ENCODE measurements around the gene MRPL58.
"Not testable (repeated sequence)": the region's sequence is repeated elsewhere in the genome, so short reads cannot be mapped to it uniquely, and the experiment has no call there.

The MRPL58 gene

DNA sequence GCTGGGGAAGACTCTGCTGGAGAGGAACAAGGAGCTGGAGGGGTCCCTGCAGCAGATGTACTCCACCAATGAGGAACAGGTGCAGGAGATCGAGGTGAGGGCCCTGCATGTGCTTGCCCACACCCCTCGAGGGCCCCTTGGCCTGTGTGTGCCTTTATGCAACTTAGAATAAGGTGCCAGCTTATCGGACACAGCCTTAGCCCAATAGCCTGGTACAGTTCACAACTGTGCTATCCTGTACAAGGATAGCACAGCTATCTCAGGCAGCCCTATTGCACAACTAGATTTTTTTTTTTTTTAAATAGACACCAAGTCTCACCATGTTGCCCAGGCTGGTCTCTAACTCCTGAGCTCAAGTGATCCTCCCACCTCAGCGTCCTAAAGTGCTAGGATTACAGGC, 12.9 kb upstream of the MRPL58 start:
- Mint-ChIP-seq H3K4me3 (no peak overlapping the region), H3K9me3 (no peaks in the 10 kb centered on the region), H3K27me3 (peaks cover 9 to 25% of the 10 kb centered on the region in 2 donors), H3K4me1 (peaks cover 11 to 16% of the 10 kb centered on the region in 2 donors), H3K27ac (no peak overlapping the region), H3K36me3 (no peaks in the 10 kb centered on the region)
- DNase-seq = no peak
- ATAC-seq (replicated peaks) = no peak

DNA sequence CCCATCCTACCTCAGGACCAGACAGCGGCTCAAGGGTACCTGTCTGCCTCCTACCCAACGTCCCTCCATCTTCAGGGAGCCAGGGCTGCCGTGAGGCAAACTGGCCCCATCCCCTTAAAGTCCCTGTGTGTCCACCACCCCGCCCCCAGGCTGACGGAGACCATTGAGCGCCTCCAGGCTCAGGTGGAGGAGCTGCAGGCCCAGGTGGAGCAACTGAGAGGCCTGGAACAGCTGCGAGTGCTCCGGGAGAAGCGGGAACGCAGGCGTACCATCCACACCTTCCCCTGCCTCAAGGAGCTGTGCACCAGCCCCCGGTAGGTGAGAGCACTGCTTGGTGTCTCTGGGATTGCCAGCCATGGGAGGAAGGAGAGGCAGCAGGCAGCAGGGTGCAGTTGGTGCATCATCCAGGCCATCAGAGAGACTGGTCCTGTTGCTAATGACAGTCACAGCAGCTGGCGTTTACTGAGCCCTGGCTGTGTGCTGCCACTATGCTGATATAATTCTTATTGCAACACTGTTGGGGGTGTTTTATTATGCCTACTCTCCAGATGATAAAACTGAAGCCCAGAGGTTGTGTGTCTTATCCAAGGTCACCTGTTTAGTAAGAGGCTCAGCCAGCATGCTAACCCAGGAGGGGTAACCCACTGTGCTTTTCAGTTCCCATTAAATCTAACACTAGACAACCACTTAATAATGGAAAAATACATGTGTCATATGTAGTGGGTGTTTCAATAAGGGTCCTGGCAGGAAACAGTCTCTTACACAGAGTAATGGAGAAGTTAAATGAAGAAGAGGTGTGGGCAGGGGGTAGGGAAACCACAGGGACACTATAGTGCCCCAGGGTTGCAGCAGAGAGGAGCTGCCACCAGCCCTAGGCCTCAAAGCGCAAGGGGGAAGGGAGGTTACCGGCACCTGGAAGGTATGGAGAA, 10.3 kb upstream of the MRPL58 start:
- Mint-ChIP-seq H3K4me3 (peak overlapping the region; percentile 43 to 63), H3K27me3 (peaks cover 23 to 41% of the 10 kb centered on the region in 2 donors), H3K27ac (peak overlapping the region; percentile 82), H3K4me1 (peaks cover 11 to 16% of the 10 kb centered on the region in 2 donors), H3K36me3 (no peaks in the 10 kb centered on the region), H3K9me3 (no peaks in the 10 kb centered on the region)
- DNase-seq (no peak), ATAC-seq (replicated peaks) (peak; percentile 92 to 93)

DNA sequence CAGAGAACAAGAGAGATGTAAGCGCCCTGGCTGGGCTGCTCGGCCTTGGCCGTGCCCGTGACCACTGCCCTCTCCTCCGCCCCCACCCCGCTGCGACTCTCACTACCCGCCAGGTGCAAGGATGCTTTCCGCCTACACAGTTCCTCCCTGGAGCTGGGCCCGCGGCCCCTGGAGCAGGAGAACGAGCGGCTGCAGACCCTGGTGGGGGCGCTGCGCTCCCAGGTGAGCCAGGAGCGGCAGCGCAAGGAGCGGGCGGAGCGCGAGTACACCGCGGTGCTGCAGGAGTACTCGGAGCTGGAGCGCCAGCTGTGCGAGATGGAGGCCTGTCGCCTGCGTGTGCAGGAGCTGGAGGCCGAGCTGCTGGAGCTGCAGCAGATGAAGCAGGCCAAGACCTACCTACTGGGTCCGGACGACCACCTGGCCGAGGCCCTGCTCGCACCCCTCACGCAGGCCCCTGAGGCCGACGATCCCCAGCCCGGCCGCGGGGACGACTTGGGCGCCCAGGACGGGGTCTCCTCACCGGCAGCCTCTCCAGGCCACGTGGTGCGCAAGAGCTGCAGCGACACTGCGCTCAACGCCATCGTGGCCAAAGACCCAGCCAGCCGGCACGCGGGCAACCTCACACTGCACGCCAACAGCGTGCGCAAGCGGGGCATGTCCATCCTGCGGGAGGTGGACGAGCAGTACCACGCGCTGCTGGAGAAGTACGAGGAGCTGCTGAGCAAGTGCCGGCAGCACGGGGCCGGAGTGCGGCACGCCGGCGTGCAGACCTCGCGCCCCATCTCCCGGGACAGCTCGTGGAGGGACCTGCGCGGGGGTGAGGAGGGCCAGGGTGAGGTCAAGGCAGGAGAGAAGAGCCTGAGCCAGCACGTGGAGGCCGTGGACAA, 9.2 kb upstream of the MRPL58 start:
- peak overlapping the region; percentile 82 for H3K27ac Mint-ChIP-seq
- peaks cover 23 to 43% of the 10 kb centered on the region in 2 donors for H3K27me3 Mint-ChIP-seq
- peaks cover 11 to 16% of the 10 kb centered on the region in 2 donors for H3K4me1 Mint-ChIP-seq
- H3K36me3 Mint-ChIP-seq = no peaks in the 10 kb centered on the region
- no peak overlapping the region for H3K4me3 Mint-ChIP-seq
- ATAC-seq (replicated peaks) = no peak
- no peaks in the 10 kb centered on the region for H3K9me3 Mint-ChIP-seq
- no peak for DNase-seq

DNA sequence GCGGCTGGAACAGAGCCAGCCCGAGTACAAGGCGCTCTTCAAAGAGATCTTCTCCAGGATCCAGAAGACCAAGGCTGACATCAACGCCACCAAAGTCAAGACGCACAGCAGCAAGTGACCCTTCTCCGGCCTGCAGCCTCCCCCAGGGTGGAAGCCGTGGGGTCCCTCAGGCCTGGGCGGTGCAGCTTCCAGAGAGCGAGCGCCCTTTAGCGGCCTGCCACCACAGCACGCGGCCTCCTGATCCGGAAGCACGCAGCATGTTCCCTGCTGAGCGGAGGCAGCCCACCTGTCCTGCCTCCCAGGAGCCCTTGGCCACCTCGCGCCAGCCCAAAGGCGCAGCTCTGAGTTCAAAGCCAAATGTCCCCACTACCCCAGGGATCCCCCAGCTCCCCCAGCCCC, 8.5 kb upstream of the MRPL58 start:
- H3K4me1 Mint-ChIP-seq = peaks cover 11 to 16% of the 10 kb centered on the region in 2 donors
- no peak overlapping the region for H3K4me3 Mint-ChIP-seq
- no peaks in the 10 kb centered on the region for H3K9me3 Mint-ChIP-seq
- DNase-seq (no peak), ATAC-seq (replicated peaks) (no peak)
- peak overlapping the region; percentile 71 for H3K27ac Mint-ChIP-seq
- H3K36me3 Mint-ChIP-seq = no peaks in the 10 kb centered on the region
- peaks cover 23 to 43% of the 10 kb centered on the region in 2 donors for H3K27me3 Mint-ChIP-seq

DNA sequence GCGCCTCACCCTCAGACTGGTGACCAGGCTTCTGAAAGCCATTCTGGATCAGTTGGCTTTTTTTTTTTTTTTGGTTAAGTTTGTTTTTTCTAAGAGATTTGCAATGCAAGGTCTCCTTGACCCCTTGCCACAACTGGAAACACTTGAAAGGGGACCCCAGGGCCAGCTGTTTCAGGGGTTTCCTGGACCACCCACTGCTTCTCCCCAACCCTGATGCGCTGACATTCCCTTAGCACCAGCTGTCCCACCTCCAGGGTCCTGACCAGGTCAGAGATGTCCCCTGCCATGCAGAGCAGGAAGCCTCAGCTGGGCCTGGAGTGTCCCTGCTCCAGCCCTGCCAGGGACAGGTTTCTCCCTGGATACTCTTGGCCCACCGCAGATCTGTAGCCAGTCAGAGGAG, 8.1 kb upstream of the MRPL58 start:
- Mint-ChIP-seq H3K27ac (peak overlapping the region; percentile 71), H3K36me3 (no peaks in the 10 kb centered on the region), H3K9me3 (no peaks in the 10 kb centered on the region), H3K4me3 (no peak overlapping the region), H3K27me3 (peaks cover 23 to 43% of the 10 kb centered on the region in 2 donors), H3K4me1 (peaks cover 11 to 16% of the 10 kb centered on the region in 2 donors)
- DNase-seq (no peak), ATAC-seq (replicated peaks) (no peak)

DNA sequence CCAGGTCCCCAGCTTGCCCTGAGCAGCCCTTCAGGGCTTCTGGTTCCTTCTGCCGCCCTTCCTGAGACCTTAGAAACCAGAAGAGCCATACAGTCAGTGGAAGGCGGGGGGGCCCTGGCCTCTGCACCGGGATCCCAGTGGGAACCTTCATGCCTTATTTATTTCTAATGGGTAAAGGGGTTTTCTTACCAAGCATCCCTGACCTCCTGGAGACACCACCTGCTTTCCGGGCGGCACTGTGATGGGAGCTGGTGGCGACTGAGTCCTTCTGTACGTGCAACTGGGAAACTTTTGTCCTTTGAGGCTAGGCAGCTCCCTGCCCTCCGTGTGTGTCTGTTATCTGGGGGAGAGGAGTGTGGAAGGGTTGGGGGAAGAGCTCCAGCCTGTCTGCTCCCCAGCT, 7.2 kb upstream of the MRPL58 start:
- Mint-ChIP-seq H3K9me3 (no peaks in the 10 kb centered on the region), H3K27ac (no peak overlapping the region), H3K27me3 (peaks cover 23 to 43% of the 10 kb centered on the region in 2 donors), H3K36me3 (no peaks in the 10 kb centered on the region), H3K4me3 (no peak overlapping the region), H3K4me1 (peaks cover 11 to 16% of the 10 kb centered on the region in 2 donors)
- ATAC-seq (replicated peaks) (no peak), DNase-seq (no peak)

DNA sequence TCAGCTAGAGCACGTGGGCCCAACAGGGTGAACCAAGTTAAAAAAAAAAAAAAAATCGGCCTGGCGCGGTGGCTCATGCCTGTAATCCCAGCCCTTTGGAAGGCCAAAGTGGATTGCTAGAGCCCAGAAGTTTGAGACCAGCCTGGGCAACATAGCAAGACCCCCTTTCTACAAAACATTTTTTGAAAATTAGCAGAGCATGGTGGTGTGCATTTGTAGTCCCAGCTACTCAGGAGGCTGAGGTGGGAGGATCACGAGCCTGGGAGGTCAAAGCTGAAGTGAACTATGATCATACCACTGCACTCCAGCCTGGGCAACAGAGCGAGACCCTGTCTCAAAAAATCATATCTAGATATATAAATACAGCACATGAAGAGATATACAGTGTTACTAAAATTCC, 6.4 kb upstream of the MRPL58 start:
- not testable (repeated sequence) for ATAC-seq (replicated peaks); DNase-seq; H3K27ac Mint-ChIP-seq; H3K4me3 Mint-ChIP-seq; H3K9me3 Mint-ChIP-seq; H3K36me3 Mint-ChIP-seq
- peaks cover 11 to 20% of the 10 kb centered on the region in 2 donors for H3K4me1 Mint-ChIP-seq
- H3K27me3 Mint-ChIP-seq = peaks cover 23 to 43% of the 10 kb centered on the region in 2 donors

DNA sequence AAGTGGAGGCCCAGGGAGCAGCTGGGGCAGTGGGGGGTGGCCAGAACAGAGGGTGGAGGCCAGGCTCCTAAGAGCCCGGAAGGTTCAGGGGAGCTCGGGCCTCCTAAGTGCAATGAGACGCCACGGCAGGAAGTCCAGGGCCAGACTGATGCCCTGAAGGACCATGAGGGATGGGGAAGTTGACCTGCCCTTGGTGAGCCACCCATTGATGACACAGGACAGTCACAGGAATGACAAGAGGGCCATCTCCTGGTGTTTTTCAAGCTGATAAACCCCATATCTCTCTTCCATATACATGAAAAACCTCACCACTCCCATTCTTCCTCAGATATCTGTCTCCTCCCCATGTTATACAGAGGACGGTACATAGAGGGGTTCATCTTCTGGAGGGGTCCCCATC, 5.8 kb upstream of the MRPL58 start:
- Mint-ChIP-seq H3K4me3 (no peak overlapping the region), H3K27me3 (peaks cover 23 to 43% of the 10 kb centered on the region in 2 donors), H3K9me3 (no peaks in the 10 kb centered on the region), H3K4me1 (peaks cover 11 to 22% of the 10 kb centered on the region in 2 donors), H3K27ac (no peak overlapping the region), H3K36me3 (no peaks in the 10 kb centered on the region)
- DNase-seq (no peak), ATAC-seq (replicated peaks) (no peak)

DNA sequence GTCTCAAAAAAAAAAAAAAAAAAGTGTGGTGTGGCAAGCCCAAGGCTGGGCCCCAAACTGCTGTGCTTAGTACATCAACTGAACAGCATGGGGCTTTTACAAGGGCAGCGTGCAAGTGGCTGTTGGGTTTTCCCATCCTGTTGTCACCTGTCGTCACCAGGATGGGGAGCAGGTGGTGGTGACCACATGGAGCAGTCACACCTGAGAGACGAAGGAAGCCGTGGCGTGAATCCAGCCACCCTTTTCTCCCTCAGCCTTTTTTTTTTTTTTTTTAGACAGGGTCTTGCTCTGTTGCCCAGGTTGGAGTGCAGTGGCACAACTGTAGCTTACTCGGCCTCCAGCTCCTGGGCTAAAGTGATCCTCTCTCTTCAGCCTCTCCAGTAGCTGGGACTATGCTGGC, 4.1 kb upstream of the MRPL58 start:
- Mint-ChIP-seq H3K27ac (no peak overlapping the region), H3K4me3 (no peak overlapping the region), H3K9me3 (no peaks in the 10 kb centered on the region), H3K4me1 (peaks cover 8 to 19% of the 10 kb centered on the region in 2 donors), H3K36me3 (no peaks in the 10 kb centered on the region), H3K27me3 (peaks cover 15 to 35% of the 10 kb centered on the region in 2 donors)
- ATAC-seq (replicated peaks) (no peak), DNase-seq (no peak)

DNA sequence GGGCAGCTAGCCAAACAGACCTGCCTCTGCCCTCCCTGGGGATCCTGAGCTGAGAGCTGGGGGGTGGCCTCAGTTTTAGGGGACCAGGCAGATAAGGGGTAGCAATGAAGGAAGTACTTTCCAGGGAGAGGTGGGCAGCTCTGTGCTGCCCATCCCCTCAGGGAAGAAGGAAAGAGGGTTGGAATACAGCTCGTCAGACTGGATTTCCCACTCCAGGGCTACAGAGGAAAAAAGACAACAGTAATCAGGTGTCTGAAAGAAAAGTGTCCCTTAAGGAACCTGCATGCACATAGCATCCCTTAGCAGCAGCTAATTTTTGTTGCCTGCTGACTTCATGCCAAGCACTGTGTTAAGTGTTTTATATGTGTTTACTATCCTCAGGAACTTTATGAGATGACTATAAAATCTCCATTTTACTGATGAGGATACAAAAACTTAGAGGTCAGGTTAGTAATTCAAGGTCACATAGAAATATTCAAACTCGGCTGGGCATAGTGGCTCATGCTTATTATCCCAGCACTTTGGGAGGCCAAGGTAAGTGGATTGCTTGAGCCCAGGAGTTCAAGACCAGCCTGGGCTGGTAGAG, 3.2 kb upstream of the MRPL58 start:
- DNase-seq (no peak), ATAC-seq (replicated peaks) (no peak)
- H3K4me1 Mint-ChIP-seq = peaks cover 14 to 27% of the 10 kb centered on the region in 2 donors
- no peak overlapping the region for H3K27ac Mint-ChIP-seq
- no peak overlapping the region for H3K4me3 Mint-ChIP-seq
- H3K9me3 Mint-ChIP-seq = no peaks in the 10 kb centered on the region
- H3K27me3 Mint-ChIP-seq = peaks cover 15 to 34% of the 10 kb centered on the region in 2 donors
- H3K36me3 Mint-ChIP-seq = peaks cover 0 to 3% of the 10 kb centered on the region in 2 donors

DNA sequence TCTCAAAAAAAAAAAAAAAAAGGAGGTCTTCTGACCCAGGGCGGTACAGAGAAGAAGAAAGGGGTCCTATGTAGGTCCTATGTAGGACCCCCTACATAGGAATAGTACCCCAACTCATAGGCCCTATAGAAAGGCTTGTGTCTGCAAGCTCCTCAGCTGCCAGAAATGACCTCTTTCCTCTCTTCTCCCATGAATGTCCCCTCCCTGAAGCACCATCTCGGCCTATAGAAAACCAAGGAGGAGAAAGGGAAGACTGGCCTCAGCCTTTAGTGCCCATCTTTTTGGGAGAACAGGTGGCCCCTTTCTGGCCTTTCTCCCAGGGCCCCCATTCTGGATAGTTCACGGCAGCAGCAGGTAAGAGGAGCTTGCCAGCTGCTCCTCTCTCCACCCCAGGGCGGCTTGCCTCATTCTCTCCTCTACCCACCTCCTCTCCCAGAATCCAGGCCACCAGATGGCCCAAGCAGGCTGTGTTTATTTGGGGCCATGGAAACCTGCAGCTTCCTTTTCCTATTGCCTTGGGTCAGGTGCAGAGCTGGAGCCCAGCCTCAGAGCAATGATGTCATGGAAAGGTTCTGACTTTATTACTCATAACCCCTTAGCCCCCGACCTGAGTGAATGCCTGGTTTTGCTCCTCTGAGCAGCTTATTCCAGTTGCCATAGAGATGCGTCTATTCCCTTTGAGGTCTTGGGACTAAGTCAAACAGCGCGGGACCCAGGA, 1.6 kb upstream of the MRPL58 start:
- peak overlapping the region; percentile 26 for H3K27ac Mint-ChIP-seq
- ATAC-seq (replicated peaks) = no peak
- H3K4me1 Mint-ChIP-seq = peaks cover 19 to 27% of the 10 kb centered on the region in 2 donors
- peaks cover 2 to 11% of the 10 kb centered on the region in 2 donors for H3K36me3 Mint-ChIP-seq
- H3K9me3 Mint-ChIP-seq = no peaks in the 10 kb centered on the region
- H3K4me3 Mint-ChIP-seq = no peak overlapping the region
- peaks cover under 1 to 21% of the 10 kb centered on the region in 2 donors for H3K27me3 Mint-ChIP-seq
- DNase-seq = no peak

DNA sequence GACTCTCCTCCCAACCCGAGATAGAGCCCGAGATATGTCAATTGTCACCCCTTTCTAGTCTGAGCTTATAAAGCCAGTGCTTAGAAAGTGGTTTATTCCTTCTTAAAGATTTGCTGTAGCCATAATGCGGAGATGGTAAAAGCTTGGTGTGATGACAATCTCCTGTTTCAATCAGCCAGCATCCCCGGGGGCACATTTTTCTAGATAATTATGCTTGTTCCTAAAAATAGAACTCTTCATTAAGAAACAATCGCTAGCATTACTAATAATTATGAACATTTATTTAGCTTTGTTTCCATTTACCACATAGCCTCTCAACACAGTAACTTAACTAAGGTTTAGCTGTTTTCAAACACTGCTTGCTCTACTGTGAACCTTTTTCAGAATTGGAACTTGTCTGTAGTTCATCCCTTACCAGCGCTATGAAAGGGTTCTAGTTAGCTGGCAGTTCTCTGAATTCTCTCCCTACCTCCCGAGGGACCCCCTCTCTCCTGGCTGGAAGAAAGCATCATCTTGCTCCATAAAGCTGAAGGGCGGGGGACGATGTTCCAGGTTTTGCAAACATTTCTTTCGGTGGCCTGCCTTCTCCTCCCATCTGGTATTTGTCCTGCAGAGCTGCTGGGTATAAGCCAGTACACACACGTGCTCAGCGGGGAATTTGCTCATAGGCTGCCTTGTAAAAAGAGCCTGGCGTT, 922 bp upstream of the MRPL58 start:
- Mint-ChIP-seq H3K27me3 (peaks cover 0 to 14% of the 10 kb centered on the region in 2 donors), H3K4me3 (peak overlapping the region; percentile 92 to 96), H3K9me3 (no peaks in the 10 kb centered on the region), H3K4me1 (peaks cover 20 to 32% of the 10 kb centered on the region in 2 donors), H3K27ac (peak overlapping the region; percentile 94), H3K36me3 (peaks cover 5 to 16% of the 10 kb centered on the region in 2 donors)
- DNase-seq (no peak), ATAC-seq (replicated peaks) (no peak)

DNA sequence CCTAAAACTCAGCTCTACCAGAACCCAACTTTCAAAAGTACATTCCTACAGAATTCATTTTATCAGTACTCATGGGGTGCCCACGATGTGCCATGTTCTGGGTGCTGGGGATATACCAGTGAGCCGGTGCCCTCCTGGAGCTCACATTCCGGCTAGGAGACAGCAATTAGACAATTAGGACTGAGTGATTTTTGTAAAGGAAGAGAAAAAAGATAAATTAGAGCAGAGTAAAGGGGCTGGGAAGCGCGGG, 449 bp upstream of the MRPL58 start:
- H3K27ac Mint-ChIP-seq = peak overlapping the region; percentile 94
- peaks cover 20 to 32% of the 10 kb centered on the region in 2 donors for H3K4me1 Mint-ChIP-seq
- H3K4me3 Mint-ChIP-seq = peak overlapping the region; percentile 92 to 96
- ATAC-seq (replicated peaks) (no peak), DNase-seq (no peak)
- no peaks in the 10 kb centered on the region for H3K9me3 Mint-ChIP-seq
- H3K36me3 Mint-ChIP-seq = peaks cover 5 to 18% of the 10 kb centered on the region in 2 donors
- peaks cover 0 to 9% of the 10 kb centered on the region in 2 donors for H3K27me3 Mint-ChIP-seq
